Neural progenitor cell (in vitro differentiated cells): ENCODE data around the gene BDH1.

Experiments used
- CTCF ChIP-seq: fragments of 200-600 bp; sonication (generic); IDR thresholded peaks from 2 replicates; pipeline ENCODE4 v1.5.1; 2017; ENCODE audit warnings: antibody characterized with exemption, mild to moderate bottlenecking
- EZH2 ChIP-seq: fragments of 200-600 bp; sonication (generic); IDR thresholded peaks from 2 replicates; pipeline ENCODE4 v1.6.1; 2017; ENCODE audit warnings: antibody characterized with exemption, mild to moderate bottlenecking, moderate library complexity
- EZH2phosphoT487 ChIP-seq: fragments of 200-600 bp; sonication (generic); IDR thresholded peaks from 2 replicates; pipeline ENCODE4 v1.6.1; 2017; ENCODE audit warnings: antibody characterized with exemption

- TF ChIP-seq CTCF (no peak), EZH2 (no peak), EZH2phosphoT487 (no peak)
Measured at GRCh38 chr3:197462808-197463207, 93.0 kb downstream of the BDH1 start.
